Gastrocnemius medialis (tissue), 4 donors: ENCODE measurements around the gene CORO2B. TPM values are rescaled to one million over a fixed set of nuclear protein-coding genes. Genes with fewer than 3 reads are reported as not detected.

Experiments used
- ATAC-seq, 2 donors: fragments of 150-250 bp; one replicate each; pipeline ENCODE4 v1.9.1; 2016
- DNase-seq, 2 donors: peaks; one replicate each; pipeline ENCODE4 v3.0.0-alpha.2; 2019
- H3K27ac ChIP-seq, 4 donors: fragments of 200-600 bp; sonication (generic); 1 replicate in 1 of 4; 2 replicates in 3 of 4; pipeline ENCODE4 v1.5.1; 2016 to 2018; ENCODE audit warnings: mild to moderate bottlenecking in 2 of 4, moderate library complexity in 1 of 4
- H3K27me3 ChIP-seq, 3 donors: fragments of 200-600 bp; sonication (generic) in 2 of 3; 1 replicate in 1 of 3; 2 replicates in 2 of 3; pipeline versions ENCODE4 v1.5.1 to v1.6.0; 2016 to 2019; ENCODE audit warnings: mild to moderate bottlenecking in 1 of 3, moderate library complexity in 1 of 3
- H3K36me3 ChIP-seq, 2 donors: fragments of 200-600 bp; sonication (generic) in 1 of 2; one replicate each; pipeline ENCODE4 v1.5.1; 2017 to 2018
- H3K4me1 ChIP-seq, 2 donors: fragments of 200-600 bp; sonication (generic) in 1 of 2; one replicate each; pipeline ENCODE4 v1.5.1; 2016 to 2017; ENCODE audit warnings: mild to moderate bottlenecking in 2 of 2
- H3K4me3 ChIP-seq, 4 donors: fragments of 200-600 bp; sonication (generic) in 3 of 4; 1 replicate in 1 of 4; 2 replicates in 3 of 4; pipeline ENCODE4 v1.5.1; 2016 to 2019; ENCODE audit warnings: mild to moderate bottlenecking in 2 of 4
- H3K9me3 ChIP-seq, 3 donors: fragments of 200-600 bp; sonication (generic) in 2 of 3; 1 replicate in 1 of 3; 2 replicates in 2 of 3; pipeline ENCODE4 v1.5.1; 2016 to 2019
- POLR2A ChIP-seq, 2 donors: fragments of 450-650 bp; IDR thresholded peaks; one replicate each; pipeline ENCODE4 v1.6.1; 2017; ENCODE audit warnings: antibody characterized with exemption in 2 of 2, mild to moderate bottlenecking in 2 of 2, moderate library complexity in 2 of 2
- in situ Hi-C, 4 donors: fragments of 200-750 bp; cut with MboI; loops; one replicate each; pipeline versions ENCODE4 v1.15.0 to v1.8.0; 2017; ENCODE audit warnings: low sequenced_read_pairs in 4 of 4
- intact Hi-C: fragments of 100-400 bp; cut with DNase I; formaldehyde crosslinking; loops from one replicate; pipeline ENCODE4 v1.15.1; 2023; ENCODE audit warnings: low total_unique reads
- total RNA-seq, 4 donors: library from RNA; depleted of rRNA; stranded (reverse); fragments of >200 nt; gene quantifications; one replicate each; pipeline versions ENCODE4 v1.1.0 to v1.2.3, GENCODE V29; 2016
- TF ChIP-seq, protein P1 (sequence below), 5 experiments: fragments of 450-650 bp in 3 of 5; fragments of 200-600 bp in 2 of 5; sonication (generic) in 2 of 5; IDR thresholded peaks in 4 of 5; conservative IDR thresholded peaks in 1 of 5; 1 replicate in 4 of 5; 2 replicates in 1 of 5; pipeline ENCODE4 v1.5.1; 2016 to 2019; ENCODE audit warnings: antibody characterized with exemption in 5 of 5, mild to moderate bottlenecking in 3 of 5, moderate library complexity in 3 of 5

The CORO2B gene
- total RNA-seq, 4 donors from 2014 or later = 1.5 to 2.2 (median 1.8) TPM

DNA sequence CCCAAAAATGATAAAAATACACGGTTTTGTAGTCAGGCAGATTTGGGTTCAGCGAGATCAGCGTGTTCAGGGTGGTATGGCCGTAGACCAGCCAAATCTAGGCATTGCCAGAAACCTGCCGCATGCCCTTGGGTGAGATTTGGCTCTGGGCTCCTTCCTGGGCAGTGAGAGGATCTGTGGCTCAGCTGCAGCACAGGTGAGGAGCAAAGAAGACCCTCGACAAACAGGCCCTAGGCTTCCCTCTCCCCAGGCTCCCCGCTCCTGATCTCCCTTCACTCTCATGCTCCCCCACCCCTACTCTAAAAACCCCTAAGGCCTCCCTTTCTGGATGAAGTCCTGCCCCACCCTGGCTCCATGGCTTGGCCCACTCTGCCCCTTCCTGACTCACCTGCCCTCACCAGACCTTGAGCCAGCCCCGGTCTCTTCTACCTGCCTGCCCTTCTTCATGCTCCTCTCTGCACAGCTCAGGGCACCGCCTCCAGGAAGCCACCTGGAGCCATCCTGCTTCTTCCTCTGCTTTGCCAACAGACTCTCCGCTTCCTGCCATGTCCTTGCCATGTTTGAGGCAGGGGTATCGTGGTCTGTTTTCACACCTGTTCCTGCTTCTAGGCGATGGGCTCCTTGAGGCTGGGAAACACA, 88.1 kb downstream of the CORO2B start:
- ATAC-seq = no peak
- in situ Hi-C loops (loop anchor here in 1 of 4 donors (25.0 kb wide), 1 partner anchor 355 kb away; no protein-coding TSS in a partner anchor), intact Hi-C loops (no loop called here)
- Histone ChIP-seq H3K4me1 (no peaks in the 10 kb centered on the region), H3K27me3 (no peaks in the 10 kb centered on the region), H3K9me3 (no peaks in the 10 kb centered on the region), H3K36me3 (no peaks in the 10 kb centered on the region), H3K27ac (no peak overlapping the region), H3K4me3 (no peak overlapping the region)
- no peak for DNase-seq
- TF ChIP-seq, protein P1, sequence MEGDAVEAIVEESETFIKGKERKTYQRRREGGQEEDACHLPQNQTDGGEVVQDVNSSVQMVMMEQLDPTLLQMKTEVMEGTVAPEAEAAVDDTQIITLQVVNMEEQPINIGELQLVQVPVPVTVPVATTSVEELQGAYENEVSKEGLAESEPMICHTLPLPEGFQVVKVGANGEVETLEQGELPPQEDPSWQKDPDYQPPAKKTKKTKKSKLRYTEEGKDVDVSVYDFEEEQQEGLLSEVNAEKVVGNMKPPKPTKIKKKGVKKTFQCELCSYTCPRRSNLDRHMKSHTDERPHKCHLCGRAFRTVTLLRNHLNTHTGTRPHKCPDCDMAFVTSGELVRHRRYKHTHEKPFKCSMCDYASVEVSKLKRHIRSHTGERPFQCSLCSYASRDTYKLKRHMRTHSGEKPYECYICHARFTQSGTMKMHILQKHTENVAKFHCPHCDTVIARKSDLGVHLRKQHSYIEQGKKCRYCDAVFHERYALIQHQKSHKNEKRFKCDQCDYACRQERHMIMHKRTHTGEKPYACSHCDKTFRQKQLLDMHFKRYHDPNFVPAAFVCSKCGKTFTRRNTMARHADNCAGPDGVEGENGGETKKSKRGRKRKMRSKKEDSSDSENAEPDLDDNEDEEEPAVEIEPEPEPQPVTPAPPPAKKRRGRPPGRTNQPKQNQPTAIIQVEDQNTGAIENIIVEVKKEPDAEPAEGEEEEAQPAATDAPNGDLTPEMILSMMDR (IDR thresholded peaks at IDR 0.05 in 4 of 5, conservative IDR thresholded peaks at IDR 0.05 in 1 of 5) = no peak
- TF ChIP-seq POLR2A (IDR thresholded peaks at IDR 0.05) = no peak

DNA sequence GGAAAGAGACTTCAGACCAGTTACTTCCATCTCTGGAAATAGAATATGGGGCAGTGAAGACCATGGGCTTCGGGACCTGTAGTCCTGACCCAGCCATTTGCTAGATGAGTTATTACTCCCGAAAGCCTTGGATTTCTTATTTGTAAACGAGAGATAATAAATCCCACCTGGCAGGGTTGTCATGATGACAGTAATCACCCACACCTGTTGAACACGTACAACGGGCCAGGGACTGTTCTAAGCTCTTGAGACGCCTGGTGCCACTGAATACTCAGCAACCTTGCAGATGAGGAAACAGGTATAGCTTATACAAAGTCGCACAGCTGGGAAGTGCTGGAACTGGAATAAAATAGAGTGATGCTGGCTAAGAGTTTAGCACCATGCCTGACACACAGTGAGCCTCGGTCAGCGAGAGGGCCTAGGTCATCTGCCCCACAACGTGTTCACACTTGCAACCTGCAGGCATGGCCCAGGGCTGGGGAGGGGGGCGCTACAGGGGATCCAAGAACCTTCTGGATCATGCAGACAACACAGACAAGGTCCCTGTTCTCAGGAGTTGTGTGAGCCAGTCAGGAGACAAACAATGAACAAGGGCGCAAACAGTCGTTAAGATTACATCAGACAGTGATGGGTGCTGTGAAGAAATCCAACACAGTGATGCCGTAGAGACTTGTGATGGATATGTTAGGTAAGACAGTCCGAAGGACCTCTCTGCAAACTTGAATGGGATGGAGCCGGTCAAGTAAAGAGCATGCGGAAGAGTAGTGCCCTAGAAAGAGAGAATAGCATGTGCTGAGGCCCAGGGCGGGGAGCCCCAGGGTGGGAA, 89.2 kb downstream of the CORO2B start:
- no peak for TF ChIP-seq POLR2A (IDR thresholded peaks at IDR 0.05)
- TF ChIP-seq, protein P1 (IDR thresholded peaks at IDR 0.05 in 4 of 5, conservative IDR thresholded peaks at IDR 0.05 in 1 of 5) = no peak
- Histone ChIP-seq H3K9me3 (no peaks in the 10 kb centered on the region), H3K36me3 (no peaks in the 10 kb centered on the region), H3K27ac (no peak overlapping the region), H3K4me1 (no peaks in the 10 kb centered on the region), H3K4me3 (no peak overlapping the region), H3K27me3 (no peaks in the 10 kb centered on the region)
- intact Hi-C loops (no loop called here), in situ Hi-C loops (loop anchor here in 1 of 4 donors (25.0 kb wide), 1 partner anchor 356 kb away; no protein-coding TSS in a partner anchor)
- ATAC-seq = no peak
- DNase-seq = no peak

DNA sequence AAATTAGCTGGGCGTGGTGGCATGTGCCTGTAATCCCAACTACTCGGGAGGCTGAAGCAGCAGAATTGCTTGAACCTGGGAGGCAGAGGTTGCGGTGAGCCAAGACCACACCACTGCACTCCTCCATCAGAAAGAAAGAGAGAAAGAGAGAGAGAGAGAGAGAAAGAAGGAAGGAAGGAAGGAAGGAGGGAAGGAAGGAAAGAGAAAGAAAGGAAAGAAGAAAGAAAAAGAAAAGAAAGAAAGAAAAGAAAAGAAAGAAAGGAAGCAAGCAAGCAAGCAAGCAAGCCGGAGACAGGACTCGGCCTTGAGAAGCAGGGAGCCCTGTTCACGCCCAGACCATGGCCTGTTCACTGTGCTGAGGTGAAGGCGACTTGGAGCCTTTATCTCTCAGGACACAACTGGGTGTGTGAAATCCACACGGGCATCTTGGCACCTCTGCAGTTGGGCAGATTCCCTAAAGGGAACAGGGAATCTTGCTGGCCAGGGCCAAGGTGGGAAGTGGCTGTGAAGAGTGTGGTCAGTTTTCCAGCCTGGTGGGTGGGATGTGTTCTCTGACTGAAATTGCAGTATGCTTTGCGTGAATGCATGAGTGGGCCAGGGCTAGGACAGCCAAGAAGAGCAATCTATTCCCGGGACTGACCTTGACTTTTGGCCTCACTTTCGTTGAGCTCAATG, 90.3 kb downstream of the CORO2B start:
- H3K9me3 ChIP-seq = no peaks in the 10 kb centered on the region
- H3K36me3 ChIP-seq = no peaks in the 10 kb centered on the region
- no peaks in the 10 kb centered on the region for H3K4me1 ChIP-seq
- no peaks in the 10 kb centered on the region for H3K27me3 ChIP-seq
- no peak overlapping the region for H3K4me3 ChIP-seq
- TF ChIP-seq, protein P1 (IDR thresholded peaks at IDR 0.05 in 4 of 5, conservative IDR thresholded peaks at IDR 0.05 in 1 of 5) = no peak
- no peak for TF ChIP-seq POLR2A (IDR thresholded peaks at IDR 0.05)
- no peak for ATAC-seq
- intact Hi-C loops (no loop called here), in situ Hi-C loops (loop anchor here in 1 of 4 donors (25.0 kb wide), 1 partner anchor 357 kb away; no protein-coding TSS in a partner anchor)
- no peak for DNase-seq
- no peak overlapping the region for H3K27ac ChIP-seq

DNA sequence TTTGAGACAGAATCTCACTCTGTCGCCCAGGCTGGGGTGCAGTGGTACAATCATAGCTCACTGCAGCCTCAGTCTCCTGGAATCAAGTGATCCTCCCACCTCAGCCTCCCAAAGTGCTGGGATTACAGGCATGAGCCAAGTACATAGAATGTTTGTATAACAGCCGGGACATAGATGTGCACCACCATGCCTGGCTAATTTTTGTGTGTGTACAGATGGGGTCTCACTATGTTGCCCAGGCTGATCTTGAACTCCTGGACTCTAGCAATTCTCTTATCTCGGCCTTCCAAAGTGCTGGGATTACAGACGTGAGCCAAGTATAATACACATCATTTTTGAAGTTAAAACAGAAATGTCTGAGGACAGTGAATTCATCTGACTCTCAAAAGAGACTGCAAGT, 93.5 kb downstream of the CORO2B start:
- DNase-seq = no peak
- Histone ChIP-seq H3K9me3 (no peaks in the 10 kb centered on the region), H3K4me3 (no peak overlapping the region), H3K4me1 (peaks cover 0 to 4% of the 10 kb centered on the region in 2 donors), H3K27ac (no peak overlapping the region), H3K27me3 (no peaks in the 10 kb centered on the region), H3K36me3 (no peaks in the 10 kb centered on the region)
- no peak for TF ChIP-seq POLR2A (IDR thresholded peaks at IDR 0.05)
- TF ChIP-seq, protein P1 (IDR thresholded peaks at IDR 0.05 in 4 of 5, conservative IDR thresholded peaks at IDR 0.05 in 1 of 5) = no peak
- in situ Hi-C loops = loop anchor here (5.0 to 25.0 kb wide), 4 partner anchors 110 to 360 kb away; no protein-coding TSS in a partner anchor
- no peak for ATAC-seq
- intact Hi-C loops = loop anchor here (5.0 to 10.0 kb wide), 2 partner anchors 120 to 367 kb away; no protein-coding TSS in a partner anchor
